GM19043 (cell line): ENCODE measurements around the gene C1orf21.

Experiments used
- ATAC-seq: cut with Tn5 transposase; IDR thresholded peaks from one replicate; pipeline ENCODE4 v1.9.1; 2021; ENCODE audit warnings: low read depth; ENCODE audit not compliant: unreplicated experiment

The C1orf21 gene

GRCh38 chr1:184442260-184442659, 55.4 kb downstream of the C1orf21 start:
- no peak for ATAC-seq

DNA sequence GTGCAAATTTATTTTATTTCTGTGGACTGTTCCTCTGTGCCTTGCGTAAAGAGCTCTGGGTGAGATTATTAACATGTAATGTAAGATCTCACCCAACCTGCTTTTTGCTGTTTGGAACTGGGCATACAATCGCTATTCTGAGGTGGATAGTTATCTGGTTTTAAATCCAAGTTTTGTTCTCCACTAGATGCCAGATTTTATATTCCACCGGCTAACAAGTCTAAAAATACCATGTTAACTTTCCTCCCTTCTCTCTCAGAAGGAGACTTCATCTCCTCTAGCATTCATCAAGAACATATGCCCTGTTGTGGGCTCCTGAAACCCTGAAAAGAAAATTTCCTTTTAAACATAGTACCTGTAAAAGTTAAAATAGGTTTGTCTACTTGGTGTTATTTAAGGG, 56.4 kb downstream of the C1orf21 start:
- no peak for ATAC-seq

DNA sequence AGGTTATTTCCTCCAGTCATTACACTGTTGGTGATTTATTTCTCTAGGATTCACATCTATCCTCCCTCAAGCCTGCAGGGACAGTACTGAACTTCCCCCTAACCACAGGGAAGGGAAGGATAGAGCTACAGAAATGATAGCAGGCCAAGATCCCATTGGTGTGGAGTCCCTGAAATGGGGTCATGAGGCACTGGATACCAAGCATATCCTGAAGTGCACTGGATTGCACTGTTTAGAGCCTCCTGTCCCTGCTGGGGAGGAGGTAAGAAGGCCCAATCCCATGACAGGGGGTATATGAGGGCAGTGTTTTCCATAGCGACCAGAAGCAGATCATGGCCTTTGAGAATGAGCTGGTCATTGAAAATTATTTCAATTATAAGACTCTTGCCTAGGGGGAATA, 56.8 kb downstream of the C1orf21 start:
- no peak for ATAC-seq

GRCh38 chr1:184445997-184446396, 59.2 kb downstream of the C1orf21 start:
- no peak for ATAC-seq

GRCh38 chr1:184447651-184448185, 60.9 kb downstream of the C1orf21 start:
- no peak for ATAC-seq

GRCh38 chr1:184449916-184450315, 63.1 kb downstream of the C1orf21 start:
- no peak for ATAC-seq

DNA sequence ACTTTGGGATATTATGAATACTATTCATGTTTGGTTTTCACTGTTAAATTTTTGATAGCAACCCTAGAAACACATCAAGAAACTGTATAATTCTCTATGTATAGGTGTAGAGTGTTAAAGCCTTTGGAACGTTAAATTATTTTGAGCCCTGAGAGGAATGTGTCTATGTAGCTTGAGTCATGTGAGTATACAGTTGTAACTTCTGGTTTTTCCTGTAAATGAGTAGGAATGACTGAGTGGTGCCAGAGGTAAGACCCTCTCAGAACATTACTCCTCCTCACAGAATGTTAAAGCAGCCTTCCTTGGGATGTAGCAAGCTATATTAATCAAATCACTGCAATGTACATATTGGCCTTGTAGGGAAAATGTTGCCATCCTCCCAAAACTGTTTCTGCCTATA, 69.0 kb downstream of the C1orf21 start:
- no peak for ATAC-seq

DNA sequence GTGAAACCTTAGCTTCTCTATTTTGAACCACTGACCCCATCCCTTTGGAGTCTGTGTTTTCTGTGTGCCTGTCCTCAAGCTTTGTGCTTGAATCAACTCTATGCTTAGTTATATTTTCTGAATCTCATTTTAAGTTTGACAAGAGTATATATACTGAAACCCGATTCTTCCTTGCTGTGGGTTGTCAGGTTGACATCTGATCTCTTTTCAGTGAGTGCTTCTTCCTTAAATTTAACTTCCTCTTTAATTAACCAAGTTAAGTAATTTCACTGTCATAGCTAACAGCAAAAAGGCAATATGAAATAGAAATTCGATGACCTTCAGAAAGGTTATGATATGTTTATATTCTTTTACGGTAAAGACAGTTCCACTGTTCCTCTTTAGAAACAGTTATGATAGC, 69.4 kb downstream of the C1orf21 start:
- ATAC-seq, result no peak

DNA sequence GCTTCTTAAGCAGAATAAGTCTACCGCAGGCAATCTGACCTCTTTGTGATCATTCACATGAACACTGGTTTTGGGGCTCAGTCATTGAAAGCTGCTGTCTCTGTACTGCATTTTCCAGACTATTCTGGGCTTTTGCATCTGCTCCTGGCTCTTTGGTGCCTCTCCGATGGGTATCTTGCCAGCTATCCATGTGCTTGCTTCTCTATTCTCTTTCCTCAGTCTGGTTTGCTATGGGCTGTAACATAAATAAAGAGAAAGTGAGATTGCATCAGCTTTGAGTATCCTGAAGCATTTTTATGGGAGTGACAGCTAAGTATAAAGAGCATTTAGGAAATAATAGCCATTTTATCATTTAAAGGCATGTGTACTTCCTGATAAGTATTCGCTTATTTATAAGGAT, 70.7 kb downstream of the C1orf21 start:
- no peak for ATAC-seq

GRCh38 chr1:184461321-184461720, 74.5 kb downstream of the C1orf21 start:
- no peak for ATAC-seq

DNA sequence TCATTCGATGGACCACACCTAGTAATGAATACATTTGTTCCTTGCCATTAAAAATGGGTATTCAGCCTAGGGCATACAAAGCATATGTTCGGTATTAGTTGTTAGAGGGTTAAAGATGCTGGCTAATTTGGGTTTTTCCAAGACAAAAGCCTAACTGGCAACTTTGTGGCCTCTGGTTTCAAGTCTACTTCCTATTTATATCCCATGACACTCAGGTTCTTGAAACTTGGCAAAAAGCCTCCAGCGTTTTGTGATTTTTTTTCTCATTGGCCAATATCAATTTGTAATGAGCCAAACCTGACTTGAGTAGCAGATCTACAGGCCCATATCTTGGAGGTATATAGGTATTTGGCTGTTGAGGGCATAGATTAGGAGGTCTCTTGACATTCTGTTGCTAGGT, 75.3 kb downstream of the C1orf21 start:
- ATAC-seq, result no peak

GRCh38 chr1:184462990-184463389, 76.2 kb downstream of the C1orf21 start:
- no peak for ATAC-seq

DNA sequence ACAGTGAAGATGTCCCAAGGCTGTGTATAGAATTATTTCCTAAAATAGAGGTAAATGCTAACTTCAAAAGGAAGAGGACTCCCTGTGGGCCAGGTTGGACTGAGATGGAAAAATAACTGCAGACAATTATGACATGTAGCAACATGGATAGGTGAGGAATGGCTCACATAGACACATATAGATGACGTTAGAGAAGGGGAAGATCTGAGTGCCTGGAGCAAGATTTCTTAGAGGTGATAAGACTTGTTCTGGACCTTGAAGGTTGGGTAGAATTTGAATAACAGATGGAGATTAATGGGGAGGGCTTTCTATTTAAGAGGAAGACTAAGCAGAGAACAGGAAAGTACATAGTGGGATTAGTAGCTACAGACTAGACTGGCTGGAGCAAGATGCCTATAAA, 76.9 kb downstream of the C1orf21 start:
- no peak for ATAC-seq

GRCh38 chr1:184464757-184465156, 77.9 kb downstream of the C1orf21 start:
- no peak for ATAC-seq

DNA sequence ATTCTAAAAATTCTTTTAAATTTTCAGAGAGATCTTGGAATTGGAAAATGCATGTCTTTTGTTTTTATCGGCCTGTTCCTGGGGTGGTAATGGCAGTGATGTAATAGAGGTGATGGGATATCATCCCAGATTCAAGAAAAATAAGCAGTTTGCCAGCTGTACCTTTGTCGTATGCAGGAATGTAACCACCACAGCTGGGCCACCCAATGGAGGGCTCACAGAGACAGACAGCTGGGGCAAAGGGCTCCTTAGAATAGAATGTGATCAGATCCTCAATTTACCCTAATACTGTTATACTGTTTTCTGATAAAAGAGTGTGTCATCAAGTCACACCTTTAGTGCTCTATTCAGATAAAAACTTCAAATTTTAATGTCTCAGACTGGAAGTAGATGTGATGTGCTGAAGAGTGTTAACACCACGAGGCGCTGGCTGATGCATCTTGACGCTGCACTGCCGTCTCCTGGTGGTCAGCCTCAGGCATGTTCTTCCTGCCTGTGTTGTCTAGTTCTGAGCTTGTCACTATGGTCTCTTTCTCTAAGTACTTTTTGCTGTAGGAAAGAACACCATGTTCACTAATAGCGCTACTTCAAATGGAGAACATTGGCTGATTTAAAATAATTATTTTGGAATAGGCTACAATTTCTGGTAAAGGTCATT, 78.8 kb downstream of the C1orf21 start:
- no peak for ATAC-seq

DNA sequence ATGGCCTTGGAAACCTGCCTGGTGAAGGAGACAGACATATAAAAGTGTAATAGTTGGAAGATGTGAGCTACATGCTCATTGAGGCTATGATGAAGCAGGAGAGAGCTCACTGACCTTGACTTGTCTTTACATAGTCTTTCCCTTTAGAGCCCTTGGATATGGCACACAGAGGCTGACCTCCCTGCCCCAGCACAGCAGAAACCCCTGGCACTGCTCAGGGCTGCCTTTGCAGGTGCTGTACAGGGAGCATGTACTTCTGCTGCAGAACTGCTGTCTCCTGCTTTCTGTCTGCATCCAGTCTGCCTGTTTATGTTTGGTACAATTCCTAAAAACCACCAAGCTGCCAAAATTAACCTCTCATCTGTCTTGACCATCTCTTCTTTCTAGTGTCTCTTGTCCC, 80.5 kb downstream of the C1orf21 start:
- no peak for ATAC-seq

- no peak for ATAC-seq
Measured at GRCh38 chr1:184469396-184469795, 82.6 kb downstream of the C1orf21 start.

DNA sequence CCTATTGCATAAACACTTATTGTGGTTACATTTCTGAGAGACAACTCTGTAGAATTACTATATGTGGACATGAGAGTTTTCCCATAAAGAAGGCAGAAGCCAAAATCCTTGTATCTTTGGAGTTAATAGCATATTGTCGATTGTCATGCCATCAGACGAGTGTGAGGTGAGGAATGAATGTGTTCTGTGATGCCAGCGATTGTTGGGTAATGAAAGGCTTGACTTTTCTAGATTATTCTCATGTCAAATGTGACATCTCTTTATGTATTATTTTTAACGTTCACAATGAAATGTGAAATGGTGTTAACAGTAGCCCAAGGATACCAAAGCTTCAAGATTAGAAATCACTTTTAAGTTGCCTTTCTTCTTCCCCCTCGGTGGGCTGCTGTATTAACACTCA, 84.9 kb downstream of the C1orf21 start:
- ATAC-seq, result no peak

DNA sequence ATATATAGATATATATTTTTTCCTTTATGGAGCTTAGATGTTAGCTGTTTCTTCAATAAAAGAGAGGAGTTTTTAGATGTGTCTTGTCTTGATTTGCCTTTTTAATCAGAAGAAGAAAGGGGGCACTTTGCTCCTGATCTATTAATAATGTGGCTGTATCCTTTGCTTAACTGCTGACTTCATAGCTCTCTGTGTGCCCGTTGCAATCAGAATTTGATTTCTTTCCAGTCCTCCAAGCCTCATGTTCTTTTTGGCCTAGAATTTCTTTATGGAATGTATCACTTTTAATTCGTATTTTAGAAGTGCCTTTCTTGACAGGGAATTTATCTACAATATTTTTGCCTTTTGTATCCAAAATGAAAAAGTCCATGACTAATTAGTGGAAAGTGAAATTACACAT, 85.3 kb downstream of the C1orf21 start:
- ATAC-seq, result no peak

DNA sequence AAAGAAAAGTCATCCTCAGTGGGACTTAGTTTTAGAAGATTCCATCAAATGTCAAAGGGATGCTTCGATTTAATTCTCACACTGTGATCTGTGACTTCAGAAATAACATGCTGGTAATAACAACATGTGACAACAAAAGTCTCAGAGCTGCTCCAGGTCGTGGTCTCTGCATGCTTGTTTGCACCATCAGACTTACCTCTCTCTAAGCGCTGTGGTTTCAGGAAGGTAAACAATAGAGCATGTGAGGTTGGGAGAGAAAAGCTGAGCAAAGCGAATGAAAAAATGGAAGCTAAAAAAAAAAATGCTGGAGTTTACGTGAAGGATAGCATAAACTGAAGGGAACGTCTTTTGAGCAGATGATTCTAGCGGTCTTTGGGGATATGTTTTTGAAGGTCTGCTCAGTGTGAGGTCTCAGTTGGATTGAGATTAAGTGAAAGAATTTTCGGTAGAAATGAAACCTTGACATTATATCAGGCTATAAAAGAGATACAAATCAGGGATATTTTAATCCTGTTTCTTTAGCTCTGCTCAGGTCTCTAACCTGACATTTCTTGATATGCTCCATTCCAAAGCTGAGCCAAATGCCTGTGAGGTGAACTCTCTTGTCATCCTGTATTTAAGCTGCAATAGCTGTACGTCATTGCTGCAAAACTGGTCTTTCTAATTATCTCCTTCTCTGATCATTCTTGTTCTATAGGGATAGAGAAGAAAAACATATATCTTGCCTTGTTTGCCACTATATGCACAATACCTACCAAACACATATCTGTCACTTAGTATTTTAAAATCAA, 86.5 kb downstream of the C1orf21 start:
- ATAC-seq, result no peak

DNA sequence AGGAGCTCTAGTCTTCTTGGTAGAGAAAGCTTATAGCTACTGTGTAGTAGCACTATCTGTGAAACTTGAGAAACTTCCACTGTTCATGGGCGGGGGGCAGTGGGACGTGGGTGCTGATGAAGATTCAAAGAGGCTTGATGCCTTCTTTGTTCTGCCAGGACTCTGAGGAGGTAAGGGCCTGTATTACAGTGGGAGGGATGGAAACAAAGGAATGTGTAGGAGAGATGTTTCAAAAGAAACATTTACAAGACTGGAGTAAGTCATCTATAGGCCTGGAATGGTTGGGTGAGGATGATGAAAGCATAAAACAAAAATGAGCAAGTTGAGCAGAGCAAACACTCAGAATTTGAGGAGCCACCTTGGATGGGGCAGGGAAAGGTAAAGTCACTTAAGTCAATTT, 89.4 kb downstream of the C1orf21 start:
- ATAC-seq, result no peak
